Muscle layer of colon (tissue), 2 donors: ENCODE measurements around the gene SORCS2.

ENCODE experiments used
- H3K27ac ChIP-seq: one replicate; pipeline ENCODE4 v1.7.0; 2013; ENCODE audit warnings: low read depth, mild to moderate bottlenecking, low read length, moderate library complexity
- H3K27me3 ChIP-seq, 2 donors: one replicate each; pipeline ENCODE4 v1.7.0; 2013; ENCODE audit warnings: low read length in 2 of 2, mild to moderate bottlenecking in 2 of 2; ENCODE audit not compliant: insufficient read depth in 2 of 2, control insufficient read depth in 1 of 2
- H3K36me3 ChIP-seq: one replicate; pipeline ENCODE4 v1.7.0; 2013; ENCODE audit warnings: mild to moderate bottlenecking, low read length; ENCODE audit not compliant: insufficient read depth
- H3K4me1 ChIP-seq: one replicate; pipeline ENCODE4 v1.7.0; 2013; ENCODE audit warnings: mild to moderate bottlenecking, low read length; ENCODE audit not compliant: insufficient read depth
- H3K4me3 ChIP-seq, 2 donors: one replicate each; pipeline ENCODE4 v1.7.0; 2013; ENCODE audit warnings: low read length in 2 of 2, low read depth in 1 of 2, mild to moderate bottlenecking in 1 of 2, moderate library complexity in 1 of 2
- H3K9ac ChIP-seq: one replicate; pipeline ENCODE4 v1.7.0; 2013; ENCODE audit warnings: low read length
- H3K9me3 ChIP-seq: one replicate; pipeline ENCODE4 v1.7.0; 2013; ENCODE audit warnings: mild to moderate bottlenecking, low read length
- donor health status: abdominal sarcoma.
- donor health status: Adenocarcinoma of cecum.

The SORCS2 gene

DNA sequence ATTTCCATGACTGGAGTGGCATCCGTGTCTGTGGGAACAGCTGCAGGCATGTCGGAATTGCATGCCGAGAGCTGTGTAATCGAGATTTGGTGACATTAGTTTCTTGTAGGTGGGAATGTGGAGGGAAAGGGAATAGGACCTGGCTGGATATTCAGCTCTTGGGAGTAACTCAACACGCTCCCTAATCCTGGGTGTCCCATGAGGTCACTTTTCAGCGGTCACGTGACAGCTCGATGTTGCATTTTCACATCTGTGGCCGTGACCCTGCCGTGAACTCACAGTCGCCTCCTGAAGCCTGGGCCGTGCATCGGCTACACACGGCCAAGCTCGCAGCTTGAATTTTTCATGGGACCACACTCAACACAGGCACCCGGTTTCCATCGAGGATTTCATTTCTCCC, 268.2 kb downstream of the SORCS2 start:
- H3K27ac ChIP-seq, result no peak overlapping the region
- H3K36me3 ChIP-seq, result no peaks in the 10 kb centered on the region
- H3K4me3 ChIP-seq, result no peak overlapping the region
- no peak overlapping the region for H3K9ac ChIP-seq
- peaks cover 9% of the 10 kb centered on the region for H3K4me1 ChIP-seq
- H3K9me3 ChIP-seq, result no peaks in the 10 kb centered on the region
- no peaks in the 10 kb centered on the region for H3K27me3 ChIP-seq

DNA sequence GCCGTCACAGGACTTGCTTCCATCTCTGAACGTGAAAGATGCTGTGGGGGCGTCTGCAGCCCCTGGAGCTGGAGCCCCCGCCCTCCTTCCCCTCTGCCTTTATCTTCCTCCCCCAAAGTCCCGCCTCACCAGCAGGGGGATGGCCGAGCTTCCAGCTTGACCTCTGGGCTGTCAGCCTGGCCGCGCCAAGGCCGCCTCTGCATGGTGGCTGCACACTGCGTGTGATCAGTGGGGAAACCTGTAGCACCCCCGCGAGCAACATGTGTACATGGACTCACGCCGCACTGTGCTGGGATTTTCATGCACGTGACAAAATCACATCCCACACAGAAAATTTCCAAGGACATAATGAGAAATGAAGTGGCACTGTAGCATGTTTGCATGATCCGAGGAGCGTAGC, 268.9 kb downstream of the SORCS2 start:
- Histone ChIP-seq H3K4me3 (no peak overlapping the region), H3K9me3 (no peaks in the 10 kb centered on the region), H3K4me1 (peaks cover 9% of the 10 kb centered on the region), H3K27me3 (no peaks in the 10 kb centered on the region), H3K36me3 (no peaks in the 10 kb centered on the region), H3K9ac (no peak overlapping the region), H3K27ac (no peak overlapping the region)

DNA sequence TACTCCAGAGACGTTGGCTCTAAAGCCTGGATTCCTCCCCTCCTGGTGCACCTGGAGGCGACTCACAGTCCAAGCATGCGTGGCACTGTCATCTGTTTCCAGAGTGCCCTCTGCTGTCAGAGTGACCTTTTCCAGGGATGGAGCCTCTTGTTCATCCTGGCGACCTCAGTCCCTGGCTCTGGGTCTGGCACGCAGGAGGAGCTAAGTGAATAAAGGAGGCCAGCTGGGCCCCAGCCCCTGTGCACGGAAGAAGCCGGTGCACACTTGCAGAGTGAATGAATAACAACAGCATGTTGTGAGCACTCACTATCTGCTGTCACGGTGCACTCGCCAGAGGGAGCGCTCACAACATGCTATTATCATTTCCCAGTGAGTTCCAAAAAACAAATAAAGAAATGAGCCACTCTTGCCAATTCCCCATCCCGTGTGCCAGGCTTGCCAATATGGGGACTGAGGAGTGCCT, 270.2 kb downstream of the SORCS2 start:
- Histone ChIP-seq H3K4me1 (peaks cover 9% of the 10 kb centered on the region), H3K27ac (no peak overlapping the region), H3K9ac (no peak overlapping the region)

DNA sequence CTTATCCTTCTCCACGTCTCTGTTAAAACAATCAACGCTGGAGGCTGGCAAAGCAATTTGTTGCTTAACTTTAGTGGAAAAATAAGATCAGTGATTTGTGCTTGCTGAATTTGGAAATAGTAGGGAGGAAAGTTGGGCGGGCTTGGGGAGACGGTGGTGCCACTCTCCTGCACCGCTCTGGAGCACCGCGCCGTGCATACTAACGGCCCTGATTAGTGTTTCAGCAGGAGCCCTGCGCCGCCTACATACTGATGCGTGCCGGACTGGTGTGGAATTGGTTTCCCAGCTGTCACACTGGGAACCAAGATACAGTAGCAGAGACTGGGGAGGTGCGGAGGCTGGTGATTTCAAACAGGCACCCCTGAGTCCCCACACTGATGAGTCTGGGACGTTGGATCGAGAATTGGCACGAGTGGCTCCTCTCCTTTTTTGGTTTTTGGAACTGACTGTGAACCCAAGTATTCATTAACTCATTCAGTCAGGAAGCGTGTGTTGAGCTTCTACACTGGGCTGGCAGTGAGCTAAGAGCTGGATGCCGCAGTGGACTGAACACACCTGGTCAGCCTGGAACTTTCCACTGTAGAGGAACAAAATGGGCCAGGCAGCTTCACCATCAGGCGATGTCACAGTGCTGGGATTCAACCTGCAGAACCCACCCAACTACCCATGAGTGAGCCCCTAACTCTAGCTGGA, 271.4 kb downstream of the SORCS2 start:
- Histone ChIP-seq H3K27me3 (no peaks in the 10 kb centered on the region), H3K27ac (no peak overlapping the region), H3K36me3 (no peaks in the 10 kb centered on the region), H3K9ac (no peak overlapping the region), H3K9me3 (no peaks in the 10 kb centered on the region), H3K4me3 (no peak overlapping the region), H3K4me1 (peaks cover 9% of the 10 kb centered on the region)

More for the DNA sequence above, 270.2 kb downstream of the SORCS2 start:
- H3K27me3 ChIP-seq, result no peaks in the 10 kb centered on the region
- no peak overlapping the region for H3K4me3 ChIP-seq
- no peaks in the 10 kb centered on the region for H3K36me3 ChIP-seq
- H3K9me3 ChIP-seq, result no peaks in the 10 kb centered on the region

DNA sequence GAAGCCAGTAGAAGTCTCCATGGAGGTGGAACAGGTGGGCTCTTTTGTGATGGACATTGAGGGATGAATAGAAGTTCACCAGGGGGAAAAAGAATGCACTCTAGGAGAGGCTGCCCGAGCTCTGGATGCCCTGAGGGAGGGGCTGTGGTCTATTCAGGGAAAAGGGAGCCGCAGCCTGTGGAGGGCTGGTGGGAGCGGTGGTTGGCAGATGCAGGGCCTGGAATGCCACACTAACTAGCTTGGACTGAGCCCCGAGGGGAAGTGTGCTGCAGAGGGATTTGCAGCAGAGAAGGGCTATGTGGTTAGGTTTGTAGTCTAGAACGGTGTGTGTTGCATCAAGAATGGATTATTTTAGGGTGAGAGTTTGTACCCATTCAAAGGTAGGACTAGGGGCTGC, 271.9 kb downstream of the SORCS2 start:
- H3K9ac ChIP-seq, result no peak overlapping the region
- H3K27me3 ChIP-seq, result no peaks in the 10 kb centered on the region
- H3K27ac ChIP-seq, result no peak overlapping the region
- peaks cover 9% of the 10 kb centered on the region for H3K4me1 ChIP-seq
- H3K36me3 ChIP-seq, result no peaks in the 10 kb centered on the region
- no peaks in the 10 kb centered on the region for H3K9me3 ChIP-seq
- no peak overlapping the region for H3K4me3 ChIP-seq

DNA sequence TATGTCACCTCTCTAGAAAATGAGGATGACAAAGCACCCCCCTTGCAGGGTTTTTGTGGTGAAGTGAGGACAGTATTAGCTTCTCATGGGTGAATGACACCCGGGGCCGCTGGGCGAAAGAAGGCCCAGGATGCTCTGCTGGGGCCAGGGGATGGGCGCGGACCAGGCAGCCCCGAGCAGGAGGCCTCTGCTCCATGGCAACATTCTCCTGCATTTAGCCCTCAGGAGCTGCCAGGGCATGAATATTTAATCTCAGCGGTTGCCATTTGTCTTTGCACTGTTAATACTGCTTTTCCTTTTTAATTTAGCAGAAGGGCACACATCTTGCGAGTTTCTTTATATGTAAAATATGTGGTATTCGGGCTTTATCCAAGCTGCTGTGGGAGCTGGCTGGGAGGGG, 272.7 kb downstream of the SORCS2 start:
- Histone ChIP-seq H3K9ac (no peak overlapping the region), H3K27me3 (no peaks in the 10 kb centered on the region), H3K4me1 (peaks cover 9% of the 10 kb centered on the region), H3K36me3 (no peaks in the 10 kb centered on the region), H3K9me3 (no peaks in the 10 kb centered on the region), H3K4me3 (no peak overlapping the region), H3K27ac (no peak overlapping the region)

DNA sequence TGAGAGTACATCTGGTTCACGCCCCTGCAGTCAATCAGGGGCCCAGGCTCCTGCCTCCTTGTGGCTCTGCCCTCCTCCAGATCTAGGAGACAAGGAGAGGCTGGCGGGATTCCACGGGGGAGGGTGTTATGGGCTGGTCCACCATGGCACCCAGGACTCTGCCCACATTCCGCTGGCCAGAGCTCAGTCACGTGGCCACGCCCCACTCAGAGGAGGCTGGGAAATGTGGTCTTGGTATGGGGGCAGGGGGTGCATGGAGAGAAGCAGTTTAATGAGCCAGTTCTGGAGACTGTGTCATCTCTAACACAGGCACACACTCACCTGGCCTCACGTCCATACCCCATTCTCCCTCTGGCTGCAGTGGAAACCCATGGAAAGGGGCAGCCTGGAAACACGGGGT, 273.9 kb downstream of the SORCS2 start:
- H3K4me3 ChIP-seq, result no peak overlapping the region
- H3K9ac ChIP-seq, result no peak overlapping the region
- H3K36me3 ChIP-seq, result no peaks in the 10 kb centered on the region
- peaks cover 9% of the 10 kb centered on the region for H3K4me1 ChIP-seq
- H3K9me3 ChIP-seq, result no peaks in the 10 kb centered on the region
- H3K27me3 ChIP-seq, result no peaks in the 10 kb centered on the region
- no peak overlapping the region for H3K27ac ChIP-seq

DNA sequence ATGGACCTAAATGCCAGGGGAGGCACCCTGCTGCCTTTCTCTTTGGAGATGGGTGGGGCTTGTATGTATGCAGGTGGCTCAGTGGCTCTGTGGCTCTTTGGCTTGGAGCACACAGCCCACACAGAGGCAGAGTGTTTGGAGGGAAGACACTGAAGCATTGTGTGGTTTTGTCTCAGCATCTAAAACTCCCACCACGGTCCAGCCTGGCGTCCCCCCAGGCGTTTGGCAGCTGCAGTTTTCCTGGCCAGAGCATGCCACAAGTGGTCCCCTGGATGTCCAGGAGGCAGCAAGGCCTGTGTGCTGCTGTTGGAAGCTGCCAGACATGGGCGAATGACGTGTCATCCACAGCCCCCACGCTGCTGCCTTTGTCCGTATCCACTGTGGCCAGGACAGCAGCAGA, 274.6 kb downstream of the SORCS2 start:
- peaks cover 9% of the 10 kb centered on the region for H3K4me1 ChIP-seq
- H3K36me3 ChIP-seq, result no peaks in the 10 kb centered on the region
- no peaks in the 10 kb centered on the region for H3K9me3 ChIP-seq
- H3K4me3 ChIP-seq, result no peak overlapping the region
- H3K27me3 ChIP-seq, result no peaks in the 10 kb centered on the region
- no peak overlapping the region for H3K27ac ChIP-seq
- H3K9ac ChIP-seq, result no peak overlapping the region

DNA sequence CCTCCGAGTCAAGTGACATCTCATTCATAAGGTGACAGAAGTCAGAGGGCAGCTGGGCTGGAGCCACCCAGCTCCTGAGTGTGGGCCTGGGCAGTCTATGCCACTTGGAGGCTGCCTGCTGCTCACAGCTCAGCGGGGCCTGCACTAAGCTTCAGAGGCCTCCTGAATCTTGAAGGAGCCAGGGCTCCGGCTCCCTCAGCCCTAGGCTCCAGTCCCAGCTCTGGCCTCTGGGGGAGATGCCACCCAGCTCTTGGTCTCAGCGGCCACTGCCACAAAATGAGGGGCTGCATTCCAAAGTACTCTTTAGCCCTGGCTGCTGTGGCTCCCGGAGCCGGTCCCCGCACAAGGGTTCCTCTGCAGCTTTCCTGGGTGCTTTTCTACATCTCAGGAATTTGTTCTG, 275.1 kb downstream of the SORCS2 start:
- Histone ChIP-seq H3K9ac (no peak overlapping the region), H3K27ac (no peak overlapping the region)

DNA sequence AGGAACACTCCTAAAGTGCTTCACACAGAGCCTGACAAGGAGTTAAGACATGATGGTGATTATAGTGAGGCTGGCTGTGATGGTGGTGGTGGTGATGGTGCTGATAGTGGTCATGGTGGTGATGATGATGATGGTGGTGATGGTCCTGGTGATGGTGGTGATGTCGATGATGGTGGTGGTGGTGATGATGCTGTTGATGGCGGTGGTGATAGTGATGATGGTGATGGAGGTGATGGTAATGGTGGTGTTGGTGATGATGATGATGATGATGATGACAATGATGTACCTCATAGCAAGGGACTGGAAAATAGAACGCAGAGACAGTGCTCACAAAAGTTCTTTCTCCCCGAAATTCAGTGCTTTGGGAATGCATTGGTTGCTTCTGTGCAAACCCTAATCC, 276.7 kb downstream of the SORCS2 start:
- no peak overlapping the region for H3K4me3 ChIP-seq
- H3K27ac ChIP-seq, result no peak overlapping the region
- H3K9ac ChIP-seq, result no peak overlapping the region
- H3K27me3 ChIP-seq, result no peaks in the 10 kb centered on the region
- H3K9me3 ChIP-seq, result no peaks in the 10 kb centered on the region
- no peaks in the 10 kb centered on the region for H3K36me3 ChIP-seq
- no peaks in the 10 kb centered on the region for H3K4me1 ChIP-seq

More for the DNA sequence above, 275.1 kb downstream of the SORCS2 start:
- Histone ChIP-seq H3K4me3 (no peak overlapping the region), H3K27me3 (no peaks in the 10 kb centered on the region), H3K4me1 (peaks cover 4% of the 10 kb centered on the region), H3K36me3 (no peaks in the 10 kb centered on the region), H3K9me3 (no peaks in the 10 kb centered on the region)

DNA sequence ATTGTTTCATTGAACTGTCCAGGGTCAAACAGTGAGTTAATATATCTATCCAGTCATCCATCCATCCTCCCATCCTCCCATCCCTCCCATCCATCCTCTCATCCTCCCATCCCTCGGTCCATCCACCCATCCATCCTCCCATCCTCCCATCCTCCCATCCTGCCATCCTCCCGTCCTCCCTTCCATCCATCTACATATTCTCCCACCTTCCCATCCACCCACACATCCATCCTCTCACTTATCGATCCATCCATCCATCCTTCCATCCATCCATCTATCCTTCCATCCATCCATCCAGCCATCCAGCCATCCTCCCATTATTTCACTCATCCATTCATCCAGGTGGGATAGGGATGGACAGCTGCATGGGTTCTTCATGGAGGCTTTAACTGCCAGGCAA, 277.8 kb downstream of the SORCS2 start:
- H3K9me3 ChIP-seq, result no peaks in the 10 kb centered on the region
- no peaks in the 10 kb centered on the region for H3K4me1 ChIP-seq
- no peak overlapping the region for H3K4me3 ChIP-seq
- no peak overlapping the region for H3K9ac ChIP-seq
- no peaks in the 10 kb centered on the region for H3K36me3 ChIP-seq
- H3K27ac ChIP-seq, result no peak overlapping the region
- H3K27me3 ChIP-seq, result no peaks in the 10 kb centered on the region

DNA sequence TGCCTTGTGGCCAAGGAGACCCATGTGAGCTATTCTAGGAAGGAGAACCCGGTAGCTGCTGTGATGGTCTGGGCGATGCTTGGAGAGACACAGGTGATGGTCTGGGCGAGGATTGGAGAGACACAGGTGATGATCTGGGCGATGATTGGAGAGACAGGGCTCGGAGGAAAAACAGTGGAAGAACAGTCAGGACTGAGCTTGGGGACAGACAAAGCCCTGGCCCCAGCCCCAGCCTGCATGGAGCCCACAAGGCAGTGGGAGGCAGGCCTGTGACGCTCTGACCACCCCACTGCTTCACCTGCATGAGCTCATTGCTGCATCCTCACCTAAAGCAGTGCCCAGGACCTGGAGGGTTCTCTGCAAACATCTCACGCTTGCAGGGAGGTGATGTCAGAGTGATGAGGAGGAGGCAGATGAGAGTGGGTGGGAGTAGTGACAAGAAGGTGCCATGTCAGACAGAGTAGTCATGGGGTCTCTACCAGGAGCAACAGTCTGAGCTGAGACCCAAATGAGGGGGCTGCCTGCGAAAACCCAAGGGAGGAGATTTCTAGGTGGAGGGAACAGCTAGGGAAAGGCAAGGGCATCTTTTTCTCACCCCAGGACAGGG, 278.3 kb downstream of the SORCS2 start:
- no peak overlapping the region for H3K4me3 ChIP-seq
- no peaks in the 10 kb centered on the region for H3K27me3 ChIP-seq
- H3K36me3 ChIP-seq, result no peaks in the 10 kb centered on the region
- no peaks in the 10 kb centered on the region for H3K4me1 ChIP-seq
- no peak overlapping the region for H3K9ac ChIP-seq
- H3K27ac ChIP-seq, result no peak overlapping the region
- H3K9me3 ChIP-seq, result no peaks in the 10 kb centered on the region
